ENCODE results near the gene C20orf141. TPM values are rescaled to one million over a fixed set of nuclear protein-coding genes. Genes with fewer than 3 reads are reported as not detected.

C20orf141 gene
- total and polyA plus RNA-seq, 9 donors, result 0.69 TPM; not detected in 8

DNA sequence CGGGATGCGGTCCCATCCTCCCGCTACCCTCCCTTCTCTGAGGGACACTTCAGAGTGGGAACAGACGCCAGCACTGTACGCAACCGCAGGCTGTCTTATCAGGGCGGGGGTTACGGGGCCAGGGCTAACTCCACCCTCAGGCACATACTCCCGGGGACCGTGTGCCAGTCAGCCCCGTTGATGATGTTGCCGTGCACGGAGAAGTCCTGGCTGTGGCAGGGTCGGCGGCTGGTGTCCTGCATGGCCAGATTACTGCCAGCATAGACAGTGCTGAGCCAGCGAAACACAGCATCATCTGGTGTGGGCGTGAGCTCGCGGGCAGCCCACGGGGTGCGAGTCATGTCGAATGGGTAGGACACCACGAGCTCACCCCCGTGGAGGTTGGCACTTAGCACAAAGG, 19.3 kb upstream of the C20orf141 start:
- DNase-seq, result no peak
- Histone ChIP-seq H3K27me3 (no peaks in the 10 kb centered on the region), H3K4me3 (no peak overlapping the region), H3K27ac (no peak overlapping the region), H3K4me1 (ENCODE audit: insufficient read depth) (peaks cover 7% of the 10 kb centered on the region), H3K36me3 (no peaks in the 10 kb centered on the region), H3K9me3 (no peaks in the 10 kb centered on the region)
- WGBS, 3 donors, result 57 to 73% (median 66%) methylated on average over 24 of the region's 24 CpGs
- intact Hi-C loops (cut with DNase I), result no loop called here
- no peak for TF ChIP-seq POLR2A (IDR thresholded peaks at IDR 0.05)
- no peak for TF ChIP-seq CTCF (IDR thresholded peaks at IDR 0.05)
- no peak for TF ChIP-seq EP300 (IDR thresholded peaks at IDR 0.05)

DNA sequence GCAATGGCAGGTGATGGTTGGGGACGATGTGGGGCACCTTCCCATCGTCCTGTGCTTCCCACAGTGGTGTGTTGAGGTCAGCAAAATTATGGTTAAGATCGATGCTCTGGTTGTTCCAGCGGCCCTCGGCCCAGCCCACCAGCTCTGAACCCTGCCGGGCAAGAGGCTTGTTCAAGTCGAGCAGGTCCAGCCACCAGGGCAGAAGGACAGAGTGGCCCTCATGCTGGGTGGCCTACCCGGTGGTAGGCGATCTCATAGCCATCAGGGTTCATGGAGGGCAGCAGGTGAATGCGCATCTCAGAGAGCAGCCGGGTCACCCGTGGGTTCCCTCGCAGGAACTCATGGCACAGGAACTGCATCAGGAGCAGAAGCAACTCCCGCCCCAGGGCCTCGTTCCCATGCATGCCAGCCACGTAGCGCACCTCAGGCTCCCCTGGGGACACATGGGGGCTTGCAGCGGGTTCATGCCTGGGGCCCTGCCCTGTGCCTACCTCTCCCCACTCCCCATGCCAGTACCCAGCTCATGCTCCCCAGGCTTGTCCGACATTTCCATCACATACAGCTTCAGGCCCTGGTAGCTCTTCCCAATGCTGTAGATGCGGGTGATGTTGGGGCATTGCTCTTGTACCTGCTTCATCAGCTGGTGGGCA, 18.7 kb upstream of the C20orf141 start:
- no peak for TF ChIP-seq CTCF (IDR thresholded peaks at IDR 0.05)
- no peak for TF ChIP-seq POLR2A (IDR thresholded peaks at IDR 0.05)
- TF ChIP-seq EP300 (IDR thresholded peaks at IDR 0.05), result no peak
- Histone ChIP-seq H3K4me1 (ENCODE audit: insufficient read depth) (peaks cover 7% of the 10 kb centered on the region), H3K27me3 (no peaks in the 10 kb centered on the region), H3K4me3 (no peak overlapping the region), H3K27ac (no peak overlapping the region), H3K9me3 (no peaks in the 10 kb centered on the region), H3K36me3 (no peaks in the 10 kb centered on the region)
- intact Hi-C loops (cut with DNase I), result no loop called here
- whole genome bisulfite sequencing, 3 donors, result 84 to 89% (median 86%) methylated on average over 20 of the region's 20 CpGs
- DNase-seq, result no peak

GRCh38 chr20:2797136-2797983, 17.4 kb upstream of the C20orf141 start:
- TF ChIP-seq CTCF (IDR thresholded peaks at IDR 0.05) (no peak), POLR2A (IDR thresholded peaks at IDR 0.05) (no peak), EP300 (IDR thresholded peaks at IDR 0.05) (no peak)
- DNase-seq, result no peak
- intact Hi-C loops (cut with DNase I), result no loop called here
- Histone ChIP-seq H3K4me3 (no peak overlapping the region), H3K36me3 (no peaks in the 10 kb centered on the region), H3K4me1 (ENCODE audit: insufficient read depth) (peaks cover 7% of the 10 kb centered on the region), H3K9me3 (no peaks in the 10 kb centered on the region), H3K27me3 (no peaks in the 10 kb centered on the region), H3K27ac (no peak overlapping the region)
- WGBS, 3 donors, result 81 to 85% (median 83%) methylated on average over 14 to 16 of the region's 16 CpGs

GRCh38 chr20:2798095-2798805, 16.5 kb upstream of the C20orf141 start:
- peaks cover 7% of the 10 kb centered on the region for H3K4me1 ChIP-seq (ENCODE audit: insufficient read depth)
- H3K27me3 ChIP-seq, result no peaks in the 10 kb centered on the region
- H3K27ac ChIP-seq, result no peak overlapping the region
- TF ChIP-seq EP300 (IDR thresholded peaks at IDR 0.05) (no peak), CTCF (IDR thresholded peaks at IDR 0.05) (no peak)
- H3K4me3 ChIP-seq, result no peak overlapping the region
- 84 to 91% (median 87%) methylated on average over 19 of the region's 19 CpGs for WGBS, 3 donors
- no peak for DNase-seq
- no peaks in the 10 kb centered on the region for H3K9me3 ChIP-seq
- H3K36me3 ChIP-seq, result no peaks in the 10 kb centered on the region
- intact Hi-C loops (cut with DNase I), result no loop called here
